GM21381 (cell line): ENCODE measurements around the gene ZRANB2.

Experiments used
- ATAC-seq: cut with Tn5 transposase; IDR thresholded peaks from one replicate; pipeline ENCODE4 v1.9.1; 2021; ENCODE audit warnings: mild to moderate bottlenecking, moderate library complexity; ENCODE audit not compliant: unreplicated experiment

Gene ZRANB2

GRCh38 chr1:71030026-71030425, 50.8 kb downstream of the ZRANB2 start:
- ATAC-seq: no peak

GRCh38 chr1:71028981-71029380, 51.9 kb downstream of the ZRANB2 start:
- ATAC-seq: no peak

- no peak for ATAC-seq
Observed at GRCh38 chr1:71027991-71028390, 52.8 kb downstream of the ZRANB2 start.

GRCh38 chr1:71026093-71026492, 54.7 kb downstream of the ZRANB2 start:
- ATAC-seq: no peak

- ATAC-seq: no peak
Observed at GRCh38 chr1:71023515-71023914, 57.3 kb downstream of the ZRANB2 start.

GRCh38 chr1:71019233-71019969, 61.4 kb downstream of the ZRANB2 start:
- no peak for ATAC-seq

- ATAC-seq: no peak
Observed at GRCh38 chr1:71018791-71019190, 62.0 kb downstream of the ZRANB2 start.

GRCh38 chr1:71015745-71016144, 65.1 kb downstream of the ZRANB2 start:
- no peak for ATAC-seq

- no peak for ATAC-seq
Observed at GRCh38 chr1:71014178-71014579, 66.7 kb downstream of the ZRANB2 start.
